ENCODE data around the gene CCDC68. TPM values are rescaled to one million over a fixed set of nuclear protein-coding genes. Genes with fewer than 3 reads are reported as not detected.

Gene CCDC68
- total RNA-seq, 1 experiment from 2014 or later, result 6.6 TPM

DNA sequence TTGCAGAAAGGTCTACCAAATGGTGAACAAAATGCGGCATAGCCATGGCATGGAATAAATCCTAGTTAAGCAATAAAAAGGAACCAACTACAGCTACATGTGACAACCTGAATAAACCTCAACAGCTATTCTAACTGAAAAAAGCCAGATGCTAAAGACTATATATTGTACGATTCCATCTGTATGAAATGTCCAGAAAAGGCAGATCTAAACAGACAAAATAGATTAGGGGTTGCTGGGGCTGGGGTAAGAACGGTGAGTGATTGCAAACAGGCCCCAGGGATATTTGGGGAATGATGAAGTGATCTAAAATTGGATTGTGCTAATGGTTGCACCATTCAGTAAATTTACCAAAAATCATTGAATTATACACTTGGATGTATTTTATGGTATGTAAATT is 2.8 kb downstream of the CCDC68 start:
- Histone ChIP-seq H3K27me3 (ENCODE audit: insufficient read depth, low read length) (no peaks in the 10 kb centered on the region), H3K4me3 (replicated peaks in 1 of 2; ENCODE audit: low read depth in 1 of 2, low read length in 2 of 2) (no peak overlapping the region), H3K4me1 (ENCODE audit: control insufficient read depth in 1 of 2, insufficient read depth in 2 of 2, low read length in 2 of 2) (peaks cover 14 to 18% of the 10 kb centered on the region in 2 experiments; a peak in 3 of 4 replicates), H3K79me2 (ENCODE audit: insufficient read depth, low read length) (no peaks in the 10 kb centered on the region), H3K9me3 (ENCODE audit: control insufficient read depth in 1 of 2, insufficient read depth in 1 of 2, low read depth in 1 of 2, low read length in 2 of 2) (no peaks in the 10 kb centered on the region), H3K9ac (ENCODE audit: low read length) (no peak overlapping the region), H3K36me3 (ENCODE audit: control insufficient read depth in 1 of 2, insufficient read depth in 2 of 2, low read length in 2 of 2) (no peaks in the 10 kb centered on the region), H3K4me2 (ENCODE audit: low read length) (no peak overlapping the region), H3K27ac (ENCODE audit: low read depth, low read length) (no peak overlapping the region), H2AFZ (ENCODE audit: low read depth, low read length, poor library complexity, severe bottlenecking) (no peak overlapping the region), H3K9me2 (ENCODE audit: insufficient read depth) (no peaks in the 10 kb centered on the region), H4K20me1 (ENCODE audit: insufficient read depth) (no peaks in the 10 kb centered on the region)
- intact Hi-C loops (cut with micrococcal nuclease), result no loop called here
- ATAC-seq, result no peak
- no peak for DNase-seq (ENCODE audit: low read depth, low spot score)
- TF ChIP-seq JUND (IDR thresholded peaks at IDR 0.05) (no peak), EZH2 (IDR thresholded peaks at IDR 0.05) (no peak), TCF7L2 (IDR thresholded peaks at IDR 0.05; ENCODE audit: borderline replicate concordance, extremely low read depth, insufficient read depth, insufficient read length) (no peak), POLR2AphosphoS5 (IDR thresholded peaks at IDR 0.05; ENCODE audit: low read depth, low read length) (no peak), CEBPB (IDR thresholded peaks at IDR 0.05; ENCODE audit: low read depth) (no peak), CBX3 (IDR thresholded peaks at IDR 0.05; ENCODE audit: low read depth) (no peak), EGR1 (IDR thresholded peaks at IDR 0.05; ENCODE audit: low read depth) (no peak), RAD21 (IDR thresholded peaks at IDR 0.05; ENCODE audit: low read depth) (no peak), YY1 (IDR thresholded peaks at IDR 0.05; ENCODE audit: extremely low read depth, insufficient replicate concordance, low read depth, low read length) (no peak), SIN3A (IDR thresholded peaks at IDR 0.05; ENCODE audit: low read depth) (no peak)
- TF ChIP-seq, protein P1, sequence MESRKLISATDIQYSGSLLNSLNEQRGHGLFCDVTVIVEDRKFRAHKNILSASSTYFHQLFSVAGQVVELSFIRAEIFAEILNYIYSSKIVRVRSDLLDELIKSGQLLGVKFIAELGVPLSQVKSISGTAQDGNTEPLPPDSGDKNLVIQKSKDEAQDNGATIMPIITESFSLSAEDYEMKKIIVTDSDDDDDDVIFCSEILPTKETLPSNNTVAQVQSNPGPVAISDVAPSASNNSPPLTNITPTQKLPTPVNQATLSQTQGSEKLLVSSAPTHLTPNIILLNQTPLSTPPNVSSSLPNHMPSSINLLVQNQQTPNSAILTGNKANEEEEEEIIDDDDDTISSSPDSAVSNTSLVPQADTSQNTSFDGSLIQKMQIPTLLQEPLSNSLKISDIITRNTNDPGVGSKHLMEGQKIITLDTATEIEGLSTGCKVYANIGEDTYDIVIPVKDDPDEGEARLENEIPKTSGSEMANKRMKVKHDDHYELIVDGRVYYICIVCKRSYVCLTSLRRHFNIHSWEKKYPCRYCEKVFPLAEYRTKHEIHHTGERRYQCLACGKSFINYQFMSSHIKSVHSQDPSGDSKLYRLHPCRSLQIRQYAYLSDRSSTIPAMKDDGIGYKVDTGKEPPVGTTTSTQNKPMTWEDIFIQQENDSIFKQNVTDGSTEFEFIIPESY (IDR thresholded peaks at IDR 0.05; ENCODE audit: extremely low read depth, insufficient replicate concordance, low read length), result no peak
- TF ChIP-seq, protein P2, sequence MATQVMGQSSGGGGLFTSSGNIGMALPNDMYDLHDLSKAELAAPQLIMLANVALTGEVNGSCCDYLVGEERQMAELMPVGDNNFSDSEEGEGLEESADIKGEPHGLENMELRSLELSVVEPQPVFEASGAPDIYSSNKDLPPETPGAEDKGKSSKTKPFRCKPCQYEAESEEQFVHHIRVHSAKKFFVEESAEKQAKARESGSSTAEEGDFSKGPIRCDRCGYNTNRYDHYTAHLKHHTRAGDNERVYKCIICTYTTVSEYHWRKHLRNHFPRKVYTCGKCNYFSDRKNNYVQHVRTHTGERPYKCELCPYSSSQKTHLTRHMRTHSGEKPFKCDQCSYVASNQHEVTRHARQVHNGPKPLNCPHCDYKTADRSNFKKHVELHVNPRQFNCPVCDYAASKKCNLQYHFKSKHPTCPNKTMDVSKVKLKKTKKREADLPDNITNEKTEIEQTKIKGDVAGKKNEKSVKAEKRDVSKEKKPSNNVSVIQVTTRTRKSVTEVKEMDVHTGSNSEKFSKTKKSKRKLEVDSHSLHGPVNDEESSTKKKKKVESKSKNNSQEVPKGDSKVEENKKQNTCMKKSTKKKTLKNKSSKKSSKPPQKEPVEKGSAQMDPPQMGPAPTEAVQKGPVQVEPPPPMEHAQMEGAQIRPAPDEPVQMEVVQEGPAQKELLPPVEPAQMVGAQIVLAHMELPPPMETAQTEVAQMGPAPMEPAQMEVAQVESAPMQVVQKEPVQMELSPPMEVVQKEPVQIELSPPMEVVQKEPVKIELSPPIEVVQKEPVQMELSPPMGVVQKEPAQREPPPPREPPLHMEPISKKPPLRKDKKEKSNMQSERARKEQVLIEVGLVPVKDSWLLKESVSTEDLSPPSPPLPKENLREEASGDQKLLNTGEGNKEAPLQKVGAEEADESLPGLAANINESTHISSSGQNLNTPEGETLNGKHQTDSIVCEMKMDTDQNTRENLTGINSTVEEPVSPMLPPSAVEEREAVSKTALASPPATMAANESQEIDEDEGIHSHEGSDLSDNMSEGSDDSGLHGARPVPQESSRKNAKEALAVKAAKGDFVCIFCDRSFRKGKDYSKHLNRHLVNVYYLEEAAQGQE (IDR thresholded peaks at IDR 0.05; ENCODE audit: low read depth), result no peak
- CTCF ChIA-PET, result no interaction called here
- POLR2A ChIA-PET, result no interaction called here
- BruUV-seq (replicated peaks), result no TSS peak
- RAD21 ChIA-PET (ENCODE audit: low non-redundant PET in 1 of 2, low total read pairs in 2 of 2, uncharacterized antibody in 2 of 2, unreplicated experiment in 2 of 2), result no interaction called here

Measured in HCT116 (cell line).